ENCODE results near the gene DLGAP5.

The DLGAP5 gene

DNA sequence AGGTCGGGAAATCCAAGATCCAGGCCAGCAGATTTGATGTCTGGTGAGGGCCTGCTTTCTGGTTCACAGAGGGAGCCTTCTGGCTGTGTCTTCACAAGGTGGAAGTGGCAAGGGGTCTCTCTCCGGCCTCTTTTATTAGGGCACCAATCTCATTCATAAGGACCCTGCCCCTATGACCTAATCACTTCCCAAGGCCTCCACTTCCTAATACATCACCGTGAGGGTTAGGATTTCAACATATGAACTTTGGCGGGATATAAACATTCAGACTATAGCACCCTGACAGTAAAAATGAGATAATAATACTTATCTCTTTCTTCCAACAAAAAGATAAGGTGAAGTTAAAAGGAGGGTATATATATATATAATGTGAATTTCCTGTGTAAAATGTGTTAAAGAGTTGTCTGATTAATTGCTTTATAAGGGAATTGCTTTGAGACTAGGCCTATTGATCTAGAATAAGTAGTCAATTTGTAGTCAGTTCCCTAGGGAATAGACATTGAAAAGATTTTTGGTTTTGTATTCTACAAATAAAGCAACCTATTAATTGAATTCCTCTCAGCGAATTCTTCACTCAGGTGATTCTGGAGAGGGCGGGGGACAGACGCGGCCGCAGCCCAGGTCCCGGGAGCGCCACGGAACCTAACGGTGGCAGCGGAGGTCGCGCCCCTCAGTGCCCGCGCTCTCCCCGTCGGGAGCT, 62.8 kb downstream of the DLGAP5 start:
- DNase-seq = no peak

GRCh38 chr14:55127460-55127951, 63.9 kb downstream of the DLGAP5 start:
- DNase-seq = no peak

DNA sequence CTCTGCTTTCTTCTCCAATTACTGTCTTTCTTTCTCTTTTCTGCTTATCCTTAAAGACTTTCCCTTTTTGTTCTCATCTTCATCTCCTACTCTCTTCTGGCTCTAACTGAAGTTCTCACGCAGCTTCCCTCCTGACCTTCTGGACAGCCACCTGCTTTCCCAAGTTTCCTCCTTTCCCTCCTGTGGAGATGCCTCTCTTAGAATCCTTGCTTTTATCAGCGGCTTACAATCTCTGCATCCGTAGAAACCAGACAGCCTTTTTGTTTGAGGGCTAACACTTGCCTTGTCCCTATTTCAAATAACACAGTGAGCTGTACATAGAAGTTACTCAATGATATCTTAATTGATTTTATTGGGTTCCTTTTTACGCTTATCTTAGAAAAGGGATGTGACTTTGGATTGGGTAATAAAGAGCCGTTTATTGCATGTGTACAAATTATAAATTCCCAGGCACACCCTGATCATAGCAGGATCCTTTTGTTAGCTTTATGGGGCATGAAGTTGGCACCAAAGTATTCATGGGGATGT, 64.4 kb downstream of the DLGAP5 start:
- DNase-seq = no peak

DNA sequence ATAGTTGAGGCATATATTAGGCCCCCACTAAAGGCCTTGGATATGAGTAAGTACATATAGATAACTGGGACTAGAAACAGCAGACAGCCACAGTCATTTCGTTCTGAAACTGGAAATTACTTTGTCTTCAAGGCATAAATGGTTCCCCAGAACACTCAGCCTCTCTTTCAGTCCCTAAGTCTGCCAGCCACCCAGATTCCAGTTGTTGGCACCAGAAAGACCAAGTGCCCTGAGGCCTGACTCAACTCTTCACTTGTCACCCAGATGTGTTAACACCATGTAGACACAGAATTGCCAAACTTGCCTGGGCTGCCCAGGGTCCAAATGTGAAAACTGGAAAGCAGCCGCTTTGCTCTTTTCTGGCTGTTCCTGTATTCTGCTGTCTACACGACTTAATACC, 65.4 kb downstream of the DLGAP5 start:
- no peak for DNase-seq

- peak; percentile 25 to 62 for DNase-seq
Observed at GRCh38 chr14:55125403-55125802, 66.0 kb downstream of the DLGAP5 start.

GRCh38 chr14:55124774-55125386, 66.5 kb downstream of the DLGAP5 start:
- no peak for DNase-seq

DNA sequence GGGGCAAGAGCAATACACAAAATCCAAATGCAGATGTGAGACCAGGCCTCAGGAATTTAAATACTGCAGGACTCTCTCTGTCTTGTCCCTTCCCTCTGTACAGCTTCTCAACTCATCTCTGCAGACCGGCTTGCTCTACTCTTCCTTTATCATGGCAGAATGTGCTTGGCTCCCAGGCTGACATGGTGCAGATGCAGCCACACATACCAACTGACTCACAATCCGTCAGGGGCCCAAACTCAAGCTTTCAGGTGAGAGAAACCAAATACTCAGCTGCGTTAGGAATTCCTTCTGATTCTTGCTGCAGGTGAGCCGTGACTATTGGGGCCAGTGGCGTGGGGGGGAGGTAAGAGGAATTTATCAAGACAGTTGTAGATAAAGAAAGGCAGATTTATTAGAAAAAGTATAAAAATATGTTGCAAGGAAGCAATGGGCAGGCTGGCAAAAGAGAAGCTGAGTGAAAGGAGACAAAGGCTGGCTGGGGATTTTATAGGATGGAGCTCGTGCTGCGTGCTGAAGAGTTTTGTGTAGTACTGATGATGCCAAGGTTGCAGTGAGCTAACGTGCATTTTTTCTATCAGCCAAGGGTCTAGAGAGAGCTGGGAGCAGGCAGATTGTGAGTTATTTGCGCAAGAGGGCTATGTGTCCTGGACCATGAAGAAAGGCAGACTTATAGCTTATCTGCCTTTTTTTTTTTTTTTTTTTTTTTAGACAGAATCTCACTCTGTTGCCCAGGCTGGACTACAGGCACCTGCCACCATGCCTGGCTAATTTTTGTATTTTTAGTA, 67.3 kb downstream of the DLGAP5 start:
- no peak for DNase-seq

GRCh38 chr14:55123101-55123500, 68.3 kb downstream of the DLGAP5 start:
- DNase-seq = no peak

- no peak for DNase-seq
Observed at GRCh38 chr14:55122440-55122986, 68.9 kb downstream of the DLGAP5 start.

GRCh38 chr14:55121628-55122439, 69.6 kb downstream of the DLGAP5 start:
- DNase-seq = no peak

DNA sequence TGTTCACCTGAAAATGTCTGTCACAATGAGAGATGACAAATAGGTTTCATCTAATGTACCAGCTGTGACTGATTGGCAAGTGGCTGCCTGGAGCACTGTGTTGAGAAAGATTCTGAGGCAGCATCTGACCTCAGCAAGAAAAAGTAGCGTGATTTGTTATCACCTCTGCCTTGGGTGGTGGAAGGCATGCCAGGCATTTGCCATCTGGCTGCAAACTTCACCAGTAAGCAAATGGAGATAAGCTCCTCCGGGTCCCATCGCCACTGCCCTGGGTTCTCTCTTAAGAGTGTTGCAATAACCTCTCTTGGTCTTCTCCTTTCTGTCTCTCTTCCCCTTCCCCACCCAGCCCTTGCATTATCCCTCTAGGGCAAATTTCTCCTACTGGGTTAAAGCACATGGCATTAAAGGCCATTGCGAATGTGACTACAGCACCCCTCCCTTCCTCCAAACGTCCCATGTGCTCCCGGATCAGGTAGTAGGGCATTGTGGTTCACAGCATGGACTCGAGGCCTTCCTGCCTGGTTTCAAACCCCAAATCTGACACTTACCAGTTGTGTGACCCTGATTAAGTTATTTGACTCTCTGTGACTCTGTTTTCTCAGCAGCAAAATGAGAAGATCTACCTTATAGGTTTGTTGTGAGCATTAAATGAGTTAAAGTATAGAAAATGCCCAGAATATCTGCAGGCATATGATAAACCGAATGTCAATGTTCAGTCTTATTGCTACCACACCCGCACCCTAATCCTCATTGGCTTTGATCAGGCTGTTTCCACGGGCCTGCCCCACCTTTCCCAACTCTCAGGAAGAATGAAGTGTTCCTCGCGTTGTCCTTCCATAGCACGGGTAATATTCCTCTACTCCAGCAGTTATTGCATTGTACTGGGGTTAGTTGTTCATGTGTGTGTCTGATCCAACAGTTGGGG, 70.6 kb downstream of the DLGAP5 start:
- DNase-seq = no peak

DNA sequence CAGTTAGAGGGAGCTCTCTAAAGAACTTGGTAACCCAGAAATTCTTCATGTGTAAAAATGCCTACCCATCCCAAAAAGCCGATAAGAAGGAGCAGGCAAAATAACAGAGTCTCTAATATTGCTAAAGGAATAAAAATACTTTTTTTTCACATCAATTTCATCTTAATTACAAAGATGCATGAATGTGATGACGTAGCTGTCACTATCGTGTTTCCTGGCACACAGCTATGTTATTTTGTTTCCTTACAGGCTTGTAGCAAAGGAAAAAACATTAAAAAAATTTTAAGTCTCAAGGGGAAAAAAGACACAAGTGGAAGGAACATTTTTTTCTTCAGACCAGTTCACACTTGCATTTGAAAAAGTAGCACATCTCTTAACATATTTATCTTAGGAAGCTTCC, 72.6 kb downstream of the DLGAP5 start:
- no peak for DNase-seq

- DNase-seq = peak in 1 of 2 donors; percentile 46
Observed at GRCh38 chr14:55117803-55118441, 73.5 kb downstream of the DLGAP5 start.

GRCh38 chr14:55116246-55117030, 74.9 kb downstream of the DLGAP5 start:
- DNase-seq = no peak

- no peak for DNase-seq
Observed at GRCh38 chr14:55115861-55116245, 75.5 kb downstream of the DLGAP5 start.

DNA sequence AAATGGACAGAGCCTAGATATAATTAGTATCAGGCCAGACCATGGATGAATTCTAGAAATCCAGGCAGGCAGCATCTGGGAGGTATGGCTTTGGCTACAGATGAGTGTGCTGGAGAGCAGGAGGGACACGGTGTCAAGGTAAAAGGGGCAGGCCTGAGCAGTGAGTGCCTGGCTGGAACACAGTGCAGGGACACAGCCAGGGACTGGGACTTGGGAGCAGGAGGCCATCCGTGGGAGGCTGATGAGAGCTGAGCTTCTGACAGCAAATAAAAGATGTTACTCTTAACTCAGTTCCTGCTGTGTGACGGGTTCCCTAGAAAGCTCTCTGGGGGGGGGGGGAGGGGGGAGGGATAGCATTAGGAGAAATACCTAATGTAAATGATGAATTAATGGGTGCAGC, 75.9 kb downstream of the DLGAP5 start:
- DNase-seq = no peak

GRCh38 chr14:55114720-55115119, 76.7 kb downstream of the DLGAP5 start:
- no peak for DNase-seq

GRCh38 chr14:55111122-55111708, 80.2 kb downstream of the DLGAP5 start:
- DNase-seq = no peak

DNA sequence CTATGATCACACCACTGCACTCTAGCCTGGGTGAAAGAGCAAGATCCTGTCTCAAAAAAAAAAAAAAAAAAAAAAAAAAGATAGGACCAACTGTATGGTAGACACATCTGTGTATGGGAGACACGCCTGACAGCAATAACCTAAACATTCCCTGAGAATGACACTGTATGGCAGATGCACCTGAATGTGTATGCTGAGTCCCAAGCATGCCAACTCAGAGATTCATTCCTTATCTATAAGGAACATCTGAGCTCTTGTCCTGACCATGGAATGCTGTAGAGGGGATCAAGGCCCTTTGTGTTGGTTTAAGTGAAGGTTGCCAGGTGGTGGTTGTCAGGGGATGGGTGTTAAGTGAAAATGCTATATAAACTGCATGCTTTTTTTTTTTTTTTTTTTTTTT, 81.5 kb downstream of the DLGAP5 start:
- DNase-seq = no peak

Measured in CD4-positive, alpha-beta T cell treated with Interleukin-1 beta for 1 hour (primary cell).